Vagina (tissue), 2 donors: ENCODE results near the gene SPRY4.

ENCODE experiments used
- POLR2A ChIP-seq, 2 donors: fragments of 450-650 bp; IDR thresholded peaks; one replicate each; pipeline ENCODE4 v1.6.1; 2017; ENCODE audit warnings: antibody characterized with exemption in 2 of 2, mild to moderate bottlenecking in 2 of 2, moderate library complexity in 2 of 2
- TF ChIP-seq, protein P1 (sequence below), 3 experiments: fragments of 450-650 bp in 2 of 3; fragments of 200-600 bp in 1 of 3; sonication (generic) in 1 of 3; IDR thresholded peaks; one replicate each; pipeline ENCODE4 v1.5.1; 2017 to 2019; ENCODE audit warnings: antibody characterized with exemption in 3 of 3, mild to moderate bottlenecking in 2 of 3, moderate library complexity in 2 of 3

DNA sequence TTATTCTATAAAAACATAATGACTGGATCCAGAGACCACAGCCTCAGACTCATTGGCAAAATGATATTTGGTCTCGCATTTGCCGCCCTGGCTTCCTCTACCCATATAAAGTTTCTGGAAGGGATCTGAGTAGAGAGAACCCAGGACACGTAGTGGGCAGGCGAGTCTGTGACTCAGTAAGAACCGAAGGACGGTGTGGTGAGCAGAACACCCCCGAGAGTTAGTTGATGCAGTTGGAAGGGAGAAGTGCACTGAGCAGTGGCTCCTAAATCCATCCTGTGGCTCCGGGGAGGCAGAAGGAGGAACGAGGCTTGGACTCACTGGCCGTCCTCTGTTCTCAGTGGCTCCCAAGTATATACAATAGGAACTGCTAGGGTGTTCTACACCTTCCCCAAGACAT, 11.5 kb downstream of the SPRY4 start:
- TF ChIP-seq, protein P1, sequence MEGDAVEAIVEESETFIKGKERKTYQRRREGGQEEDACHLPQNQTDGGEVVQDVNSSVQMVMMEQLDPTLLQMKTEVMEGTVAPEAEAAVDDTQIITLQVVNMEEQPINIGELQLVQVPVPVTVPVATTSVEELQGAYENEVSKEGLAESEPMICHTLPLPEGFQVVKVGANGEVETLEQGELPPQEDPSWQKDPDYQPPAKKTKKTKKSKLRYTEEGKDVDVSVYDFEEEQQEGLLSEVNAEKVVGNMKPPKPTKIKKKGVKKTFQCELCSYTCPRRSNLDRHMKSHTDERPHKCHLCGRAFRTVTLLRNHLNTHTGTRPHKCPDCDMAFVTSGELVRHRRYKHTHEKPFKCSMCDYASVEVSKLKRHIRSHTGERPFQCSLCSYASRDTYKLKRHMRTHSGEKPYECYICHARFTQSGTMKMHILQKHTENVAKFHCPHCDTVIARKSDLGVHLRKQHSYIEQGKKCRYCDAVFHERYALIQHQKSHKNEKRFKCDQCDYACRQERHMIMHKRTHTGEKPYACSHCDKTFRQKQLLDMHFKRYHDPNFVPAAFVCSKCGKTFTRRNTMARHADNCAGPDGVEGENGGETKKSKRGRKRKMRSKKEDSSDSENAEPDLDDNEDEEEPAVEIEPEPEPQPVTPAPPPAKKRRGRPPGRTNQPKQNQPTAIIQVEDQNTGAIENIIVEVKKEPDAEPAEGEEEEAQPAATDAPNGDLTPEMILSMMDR (IDR thresholded peaks at IDR 0.05) = no peak
- no peak for TF ChIP-seq POLR2A (IDR thresholded peaks at IDR 0.05)
